Measurements from ENCODE around the gene CIZ1.
"Not testable (repeated sequence)": the region's sequence is repeated elsewhere in the genome, so short reads cannot be mapped to it uniquely, and the experiment has no call there.

The CIZ1 gene

DNA sequence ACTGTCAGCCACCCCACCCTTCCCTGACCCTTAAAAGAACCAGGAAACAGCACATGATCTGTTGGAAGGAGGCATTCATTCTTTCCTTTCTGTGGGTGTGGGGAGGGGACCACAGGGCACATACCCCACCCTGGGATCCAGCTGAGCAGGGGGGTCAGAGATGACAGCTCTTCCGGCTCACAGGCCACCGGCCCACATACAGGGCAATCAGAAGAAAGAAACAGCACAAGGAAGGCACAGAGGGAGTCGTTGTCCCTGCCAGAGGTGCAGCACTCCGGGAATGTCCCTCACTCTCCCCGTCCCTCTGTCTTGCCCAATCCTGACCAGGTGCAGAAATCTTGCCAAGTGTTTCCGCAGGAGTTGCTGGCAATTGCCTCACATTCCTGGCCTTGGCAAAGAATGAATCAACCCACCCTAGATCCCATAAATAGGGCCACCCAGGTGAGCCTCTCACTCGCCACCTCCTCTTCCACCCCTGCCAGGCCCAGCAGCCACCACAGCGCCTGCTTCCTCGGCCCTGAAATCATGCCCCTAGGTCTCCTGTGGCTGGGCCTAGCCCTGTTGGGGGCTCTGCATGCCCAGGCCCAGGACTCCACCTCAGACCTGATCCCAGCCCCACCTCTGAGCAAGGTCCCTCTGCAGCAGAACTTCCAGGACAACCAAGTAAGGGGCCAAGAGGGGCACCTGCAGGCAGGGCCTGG is 42.2 kb downstream of the CIZ1 start, which contains the start of gene LCN2:
LCN2 (plus strand) TSS at position 453 of the 701 bp plus-strand sequence; CDS start at position 526, 73 bp downstream.
- in situ Hi-C loops (cut with MboI; ENCODE audit: low sequenced_read_pairs), result no loop called here

DNA sequence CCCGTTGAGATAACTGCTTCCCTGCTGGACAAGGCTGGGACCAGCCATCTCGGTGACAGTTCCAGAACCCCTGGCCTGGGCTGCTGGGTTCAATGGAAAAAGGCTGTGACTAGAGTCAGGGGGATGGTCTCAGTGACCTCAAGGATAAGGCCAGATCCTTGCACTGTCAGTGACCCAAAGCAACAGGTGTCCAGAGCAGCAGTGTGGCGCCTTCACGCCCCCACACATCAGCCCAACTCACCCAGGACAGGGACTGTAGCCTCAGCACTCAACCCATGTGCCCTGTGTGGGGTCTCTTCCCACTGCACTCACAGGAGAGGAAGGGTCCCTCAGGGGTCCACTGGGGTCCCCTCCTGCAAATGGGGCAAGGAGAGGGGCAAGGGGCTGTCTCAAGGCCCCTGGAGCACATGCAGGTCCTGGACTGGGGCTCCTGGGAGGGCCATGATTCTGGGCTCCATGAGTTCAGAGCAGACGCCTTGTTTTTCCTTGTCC is 42.8 kb downstream of the CIZ1 start:
- in situ Hi-C loops (cut with MboI; ENCODE audit: low sequenced_read_pairs), result no loop called here

DNA sequence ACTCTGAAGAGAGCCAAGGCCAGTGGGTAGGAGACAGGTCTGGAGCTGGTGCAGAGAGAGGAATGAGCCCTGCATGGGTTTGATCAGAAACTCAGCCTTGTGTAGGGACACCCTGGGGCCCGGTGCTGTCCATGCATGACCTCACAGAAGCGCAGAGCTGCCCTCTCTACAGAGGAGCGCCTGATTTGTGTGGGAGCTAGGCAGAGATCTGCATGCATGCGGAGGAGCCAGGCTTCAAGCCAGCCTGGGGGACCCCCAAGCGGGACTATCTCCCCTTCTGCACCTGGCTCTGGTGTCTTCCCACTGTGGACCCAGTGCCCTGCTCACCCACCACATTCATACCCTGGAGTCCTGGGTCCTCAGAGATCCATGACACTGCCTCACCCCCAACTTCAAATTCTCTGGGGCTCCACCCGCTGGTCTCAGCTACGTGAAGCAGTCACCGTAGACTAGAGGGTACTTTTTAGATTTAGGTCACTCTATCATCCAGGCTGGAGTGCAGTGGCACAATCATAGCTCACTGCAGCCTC is 44.7 kb downstream of the CIZ1 start:
- in situ Hi-C loops (cut with MboI; ENCODE audit: low sequenced_read_pairs), result no loop called here

DNA sequence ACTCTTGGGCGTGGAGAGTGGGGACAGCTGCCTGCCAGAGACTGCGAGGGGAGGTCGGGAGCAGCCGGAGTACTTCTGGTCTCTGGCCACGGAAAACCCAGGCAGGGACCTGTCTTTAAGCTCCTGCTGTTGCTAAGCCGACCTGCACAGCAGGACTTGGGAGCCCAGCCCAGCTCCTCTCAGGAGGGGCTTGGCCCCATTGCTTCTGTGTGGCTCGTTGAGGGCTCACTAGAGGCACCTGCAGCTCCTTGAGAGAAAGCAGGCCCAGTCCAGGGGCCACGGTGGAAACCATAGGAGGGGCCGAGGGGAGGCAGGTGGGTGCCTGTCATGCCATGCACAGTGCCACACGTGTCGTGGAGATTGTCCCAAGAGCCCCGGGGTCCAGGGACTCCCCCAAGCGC is 45.4 kb downstream of the CIZ1 start:
- in situ Hi-C loops (cut with MboI; ENCODE audit: low sequenced_read_pairs), result no loop called here

DNA sequence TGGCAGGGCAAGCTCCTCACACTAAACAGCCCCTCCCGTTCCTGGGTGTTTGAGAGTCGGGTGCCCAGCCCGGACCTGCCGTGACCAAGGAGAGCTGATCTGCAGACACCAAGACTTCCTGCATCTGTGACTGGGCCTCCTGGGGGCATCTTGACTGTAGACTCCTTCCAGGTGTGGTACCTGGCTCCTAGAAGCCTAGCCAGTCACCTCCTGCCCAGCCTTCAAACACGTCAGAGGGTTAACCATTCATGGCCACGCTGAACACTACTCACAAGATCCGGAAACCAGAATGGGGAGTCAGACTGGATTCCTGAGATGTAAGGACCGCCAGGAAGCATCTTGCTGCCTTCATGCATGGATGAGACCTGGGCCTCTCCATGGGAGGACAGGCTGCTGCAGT is 45.8 kb downstream of the CIZ1 start:
- in situ Hi-C loops (cut with MboI; ENCODE audit: low sequenced_read_pairs), result no loop called here

DNA sequence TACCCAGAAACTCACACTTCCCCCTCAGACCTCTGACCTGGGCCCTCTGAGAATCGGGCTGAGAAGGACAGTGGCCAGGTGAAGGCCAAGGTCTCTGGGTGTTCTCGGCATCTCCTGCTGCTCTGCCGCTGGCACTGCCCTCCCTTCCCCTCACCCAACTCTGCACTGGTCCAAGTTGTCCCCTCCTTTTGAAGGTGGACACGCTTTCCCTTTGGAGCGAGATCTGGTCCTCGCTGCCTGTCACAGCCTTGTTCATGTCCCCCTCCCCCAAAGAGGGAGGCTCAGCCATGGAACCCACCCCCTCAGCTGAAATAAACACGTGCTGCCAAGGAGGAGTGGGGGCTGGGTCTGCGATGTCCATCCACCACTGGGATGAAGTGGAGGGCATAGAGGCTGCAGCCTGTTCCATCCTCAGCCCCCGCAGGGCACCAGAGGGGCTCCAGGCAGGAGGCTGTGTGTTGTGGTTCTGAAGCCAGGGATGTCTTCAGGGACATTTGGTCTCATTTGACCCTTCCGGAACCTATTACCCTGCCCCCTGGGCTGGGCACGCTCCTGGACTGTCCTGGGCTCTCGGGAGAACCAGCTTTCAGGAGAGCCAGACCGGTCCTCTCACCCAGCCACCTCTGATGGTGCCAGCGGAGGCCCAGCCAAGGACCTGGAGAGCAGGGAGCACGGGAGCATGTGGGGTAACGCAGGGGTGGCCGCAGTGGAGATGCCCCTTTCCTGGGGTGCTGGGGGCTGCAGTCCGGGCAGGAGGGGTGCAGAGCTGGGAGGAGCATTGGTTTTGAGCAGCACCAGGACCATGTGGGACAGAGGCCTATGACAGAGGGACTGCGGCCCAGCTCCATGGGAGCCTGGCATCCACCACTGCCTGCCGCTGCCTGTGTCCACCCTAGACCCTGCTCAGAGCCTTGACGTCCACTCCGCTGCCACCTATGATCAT is 46.9 kb downstream of the CIZ1 start:
- in situ Hi-C loops (cut with MboI; ENCODE audit: low sequenced_read_pairs), result no loop called here

DNA sequence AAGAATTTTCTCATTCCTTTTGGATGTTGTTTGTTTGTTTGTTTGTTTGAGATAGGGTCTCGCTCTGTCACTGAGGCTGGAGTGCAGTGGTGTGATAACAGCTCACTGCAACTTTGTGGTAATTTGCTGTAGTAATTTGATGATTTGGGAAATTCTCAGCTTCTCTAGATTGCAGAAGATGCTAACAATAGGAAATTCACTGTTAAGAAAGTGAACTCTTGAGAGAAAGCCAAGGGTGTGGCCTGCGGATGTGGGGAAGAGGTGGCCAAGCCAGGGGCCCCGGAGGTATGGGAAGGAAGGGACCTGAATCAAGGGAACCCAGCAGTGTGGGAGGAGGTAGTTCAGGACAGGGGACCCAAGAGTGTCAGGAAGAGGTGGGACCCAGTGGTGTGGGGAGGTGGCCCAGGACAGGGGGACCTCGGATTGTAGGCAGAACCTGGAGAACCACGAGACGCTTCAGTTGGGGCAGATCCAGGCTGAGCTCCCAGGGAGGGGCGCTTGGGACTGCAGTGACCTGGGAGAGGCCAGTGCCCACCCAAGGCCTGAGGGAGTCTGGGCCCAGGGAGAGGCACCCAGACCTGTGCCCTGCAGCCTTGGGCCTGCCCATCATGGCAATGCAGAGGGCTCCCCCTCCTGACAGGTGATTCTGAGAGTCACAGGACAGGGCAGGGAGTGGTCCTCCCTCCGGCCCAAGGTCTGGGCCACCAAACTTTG is 47.7 kb downstream of the CIZ1 start:
- in situ Hi-C loops (cut with MboI; ENCODE audit: low sequenced_read_pairs), result no loop called here

DNA sequence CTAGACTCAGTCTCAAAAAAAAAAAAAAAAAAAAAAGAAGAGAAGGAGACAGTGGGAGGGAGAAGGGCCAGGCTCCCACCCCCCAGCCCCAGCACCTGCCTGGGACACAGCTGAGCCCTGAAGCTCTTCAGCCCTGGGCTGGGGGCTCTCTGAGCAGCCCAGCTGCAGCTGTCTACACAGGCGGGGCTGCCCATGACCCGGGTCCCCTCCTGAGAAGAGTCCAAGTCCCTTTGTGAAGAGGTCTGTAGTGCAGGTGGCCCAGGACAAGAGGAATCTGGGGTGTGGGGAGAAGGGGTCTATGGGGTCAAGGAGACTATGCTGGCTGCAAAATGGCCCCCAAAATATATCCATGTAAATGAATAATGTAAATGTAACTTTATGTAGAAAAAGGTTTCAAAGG is 48.8 kb downstream of the CIZ1 start:
- in situ Hi-C loops (cut with MboI; ENCODE audit: low sequenced_read_pairs), result no loop called here

DNA sequence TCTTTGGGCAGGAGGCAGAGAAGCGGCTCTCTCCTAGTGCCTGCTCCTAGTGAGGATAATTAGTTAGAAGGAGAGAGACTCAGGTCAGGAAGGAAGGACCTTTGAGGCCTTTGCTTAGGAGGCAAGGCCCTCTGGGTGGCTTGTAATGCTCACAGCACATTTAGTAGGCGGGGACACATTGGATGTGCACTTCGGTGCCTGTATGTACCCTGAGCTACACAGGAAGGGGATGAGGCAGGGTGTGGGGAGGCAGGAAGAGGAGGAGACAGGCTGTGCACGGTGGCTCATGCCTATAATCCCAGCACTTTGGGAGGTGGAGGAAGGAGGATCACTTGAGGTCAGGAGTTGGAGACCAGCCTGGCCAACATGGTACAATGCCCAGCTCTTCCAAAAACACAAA is 49.3 kb downstream of the CIZ1 start:
- in situ Hi-C loops (cut with MboI; ENCODE audit: low sequenced_read_pairs), result no loop called here

DNA sequence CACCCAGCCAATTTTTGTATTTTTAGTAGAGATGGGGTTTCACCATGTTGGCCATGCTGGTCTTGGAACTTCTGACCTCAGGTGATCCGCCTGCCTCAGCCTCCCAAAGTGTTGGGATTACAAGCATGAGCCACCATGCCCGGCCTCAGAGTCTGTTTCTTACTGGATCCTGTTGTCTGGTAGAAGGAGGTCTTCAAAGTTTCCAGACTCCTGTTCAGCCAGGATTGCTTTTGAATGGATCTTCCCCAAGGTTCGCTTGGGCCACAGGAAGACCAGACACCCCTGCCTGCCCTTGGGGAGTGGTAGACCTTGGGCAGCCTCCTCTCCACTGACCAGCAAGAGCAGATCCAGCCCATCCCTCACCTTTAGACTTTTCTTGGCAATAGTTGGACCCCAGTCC is 49.8 kb downstream of the CIZ1 start:
- in situ Hi-C loops (cut with MboI; ENCODE audit: low sequenced_read_pairs), result no loop called here

DNA sequence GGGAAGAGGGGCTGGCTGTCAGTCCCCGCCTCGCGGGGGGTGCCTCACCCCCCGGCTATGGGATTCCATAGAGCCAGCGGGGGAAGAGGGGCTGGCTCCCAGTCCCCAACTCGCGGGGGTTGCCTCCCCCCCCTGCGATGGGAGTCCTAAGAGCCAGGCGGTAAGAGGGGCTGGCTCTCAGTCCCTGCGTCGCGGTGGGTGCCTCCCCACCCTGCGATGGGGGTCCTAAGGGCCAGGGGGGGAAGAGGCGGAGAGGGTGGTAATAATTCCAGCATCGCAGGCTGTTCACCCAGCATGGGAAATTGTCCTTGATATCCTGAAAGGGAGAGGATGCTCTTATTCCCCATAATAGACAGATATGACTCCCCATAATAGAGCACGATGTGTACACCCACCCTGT is 51.8 kb downstream of the CIZ1 start:
- in situ Hi-C loops (cut with MboI; ENCODE audit: low sequenced_read_pairs), result no loop called here

DNA sequence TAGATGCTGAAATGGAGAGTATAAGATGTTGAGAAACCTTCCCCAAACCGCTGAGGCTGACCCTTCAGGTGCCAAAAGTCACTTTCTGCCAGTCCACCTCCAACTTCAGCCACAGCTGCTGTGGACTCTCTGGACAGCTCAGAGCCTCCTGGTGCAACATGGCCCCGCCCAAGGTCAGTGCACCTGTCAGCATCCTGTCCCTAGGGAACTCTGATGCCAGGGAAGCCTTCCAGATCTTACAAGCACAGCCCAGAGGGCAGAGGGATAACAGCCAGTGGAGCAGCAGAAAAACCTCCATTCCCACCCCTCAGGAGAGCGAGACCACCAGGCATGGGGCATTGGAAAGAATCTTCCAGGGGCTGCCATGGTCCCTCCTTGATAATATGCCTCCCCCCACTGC is 53.4 kb downstream of the CIZ1 start:
- in situ Hi-C loops (cut with MboI; ENCODE audit: low sequenced_read_pairs), result no loop called here

DNA sequence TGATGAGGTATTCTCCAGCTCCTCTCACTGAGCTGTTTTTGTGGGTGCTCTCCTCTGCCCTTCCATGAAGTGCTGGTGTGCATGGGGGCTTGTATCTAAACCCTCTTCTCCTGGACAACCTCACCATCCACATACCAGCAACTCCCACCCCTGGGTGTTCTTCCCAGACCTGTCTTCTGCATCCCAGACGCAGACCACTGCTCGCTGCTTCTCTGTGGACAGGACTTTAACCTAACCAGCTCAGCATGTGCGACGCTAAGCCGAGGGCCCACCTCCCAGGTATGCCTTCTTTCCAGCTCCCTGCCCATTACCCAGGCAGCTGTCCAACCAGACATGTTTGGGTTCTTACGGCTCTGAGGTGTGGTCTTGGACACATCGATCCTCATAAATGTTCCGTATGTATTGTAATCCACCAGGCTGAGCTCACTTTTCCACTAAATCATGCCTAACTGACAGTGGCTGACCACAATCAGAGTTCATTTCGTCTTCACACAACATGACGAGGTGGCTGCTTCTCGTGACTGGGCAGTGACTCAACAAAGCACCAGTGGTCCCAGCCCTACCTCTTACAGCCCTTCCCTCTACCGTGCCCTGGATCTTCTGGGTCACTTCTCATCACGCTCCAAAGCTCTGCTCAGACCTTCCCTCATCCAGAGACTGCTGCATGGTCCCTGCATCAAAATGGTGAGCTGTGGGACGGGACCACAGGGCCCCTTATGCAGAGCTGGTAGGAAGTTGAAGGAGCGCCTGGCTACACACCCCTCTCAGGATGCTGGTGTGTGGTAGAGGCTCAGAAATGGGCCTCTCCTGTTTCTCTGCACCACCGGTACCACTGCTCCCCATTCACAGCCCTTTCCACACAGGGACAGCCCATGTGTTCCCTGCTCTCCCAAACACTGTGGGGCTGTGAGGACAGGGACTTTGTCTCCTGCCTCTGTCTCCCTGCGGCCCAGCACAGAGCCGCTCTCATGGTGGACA is 54.3 kb downstream of the CIZ1 start:
- in situ Hi-C loops (cut with MboI; ENCODE audit: low sequenced_read_pairs), result no loop called here

DNA sequence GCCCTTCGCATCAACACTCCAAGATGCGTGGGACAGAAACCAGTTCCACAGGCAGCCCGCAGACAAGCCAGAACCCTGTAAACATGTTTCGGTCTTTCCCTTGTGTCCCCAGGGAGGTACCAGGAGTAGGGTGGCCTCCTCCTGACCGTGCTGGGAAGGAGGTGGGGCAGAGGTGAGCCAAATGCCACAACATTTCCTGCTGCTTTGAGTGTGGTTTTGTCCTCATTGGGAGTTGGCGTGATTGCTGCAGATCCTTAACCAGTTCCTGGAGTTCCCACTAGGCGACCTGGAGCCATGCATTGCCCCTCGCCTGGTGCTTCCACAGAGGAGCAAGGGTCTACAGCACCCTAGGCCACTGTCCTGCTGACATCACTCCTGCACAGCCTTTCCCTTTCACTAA is 55.8 kb downstream of the CIZ1 start:
- in situ Hi-C loops (cut with MboI; ENCODE audit: low sequenced_read_pairs), result not testable (repeated sequence)

DNA sequence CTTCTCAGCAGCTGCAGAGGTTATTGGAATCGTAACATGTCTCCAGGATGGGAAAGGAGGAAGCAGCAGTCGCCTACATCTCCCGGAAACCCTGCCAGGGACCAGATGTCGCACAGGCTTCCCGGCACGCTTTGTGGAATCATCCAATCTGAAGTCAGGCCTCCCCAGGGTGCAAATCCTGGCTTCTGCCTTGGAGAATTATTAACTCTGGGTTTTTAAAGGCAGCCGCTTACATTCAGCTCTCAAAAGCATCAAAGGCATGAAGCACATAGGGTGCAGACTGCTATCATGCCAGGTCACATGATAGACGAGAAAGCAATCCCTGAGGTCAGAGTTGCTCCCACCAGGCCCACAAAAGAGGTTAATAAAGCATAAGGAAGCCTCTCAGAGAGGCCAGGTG is 59.2 kb downstream of the CIZ1 start:
- in situ Hi-C loops (cut with MboI; ENCODE audit: low sequenced_read_pairs), result not testable (repeated sequence)

DNA sequence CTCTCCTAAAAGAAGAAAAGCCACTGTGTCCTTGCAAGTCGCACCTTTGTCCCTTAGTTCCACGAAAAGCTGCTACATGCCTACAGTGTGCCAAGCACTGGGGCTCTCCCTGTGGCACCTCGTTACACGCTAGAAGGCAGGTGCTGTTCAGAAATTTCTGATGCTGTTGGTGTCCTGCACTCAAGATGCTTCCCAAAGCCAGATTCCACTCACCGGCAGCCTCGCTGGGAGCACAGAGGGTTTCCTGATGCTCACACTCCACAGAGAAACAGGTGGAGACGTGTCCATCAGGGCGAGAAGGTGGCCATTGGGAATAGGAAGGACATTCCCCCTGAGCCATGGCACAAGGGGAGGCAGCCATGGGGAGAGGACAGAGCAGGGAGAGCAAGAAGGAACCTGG is 60.0 kb downstream of the CIZ1 start:
- in situ Hi-C loops (cut with MboI; ENCODE audit: low sequenced_read_pairs), result not testable (repeated sequence)

DNA sequence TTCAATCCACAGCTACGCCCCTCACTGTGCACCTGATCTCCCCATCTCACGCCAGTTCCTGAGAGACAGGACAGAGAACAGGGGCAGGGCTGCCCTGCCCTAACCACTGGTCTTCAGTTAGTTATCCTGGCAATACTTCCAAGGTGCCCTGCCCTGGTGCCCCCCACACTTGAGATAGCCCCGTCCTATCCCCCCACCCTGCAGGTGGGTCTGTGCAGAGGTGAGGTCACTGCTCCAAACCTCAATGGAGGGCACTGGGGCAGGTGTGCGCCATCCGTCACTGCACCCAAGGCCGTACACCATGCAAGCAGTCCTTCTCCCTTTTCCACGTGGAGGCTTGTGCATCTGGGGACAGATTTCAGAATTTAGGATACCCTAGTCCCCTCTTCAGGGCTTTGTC is 60.7 kb downstream of the CIZ1 start:
- in situ Hi-C loops (cut with MboI; ENCODE audit: low sequenced_read_pairs), result not testable (repeated sequence)

DNA sequence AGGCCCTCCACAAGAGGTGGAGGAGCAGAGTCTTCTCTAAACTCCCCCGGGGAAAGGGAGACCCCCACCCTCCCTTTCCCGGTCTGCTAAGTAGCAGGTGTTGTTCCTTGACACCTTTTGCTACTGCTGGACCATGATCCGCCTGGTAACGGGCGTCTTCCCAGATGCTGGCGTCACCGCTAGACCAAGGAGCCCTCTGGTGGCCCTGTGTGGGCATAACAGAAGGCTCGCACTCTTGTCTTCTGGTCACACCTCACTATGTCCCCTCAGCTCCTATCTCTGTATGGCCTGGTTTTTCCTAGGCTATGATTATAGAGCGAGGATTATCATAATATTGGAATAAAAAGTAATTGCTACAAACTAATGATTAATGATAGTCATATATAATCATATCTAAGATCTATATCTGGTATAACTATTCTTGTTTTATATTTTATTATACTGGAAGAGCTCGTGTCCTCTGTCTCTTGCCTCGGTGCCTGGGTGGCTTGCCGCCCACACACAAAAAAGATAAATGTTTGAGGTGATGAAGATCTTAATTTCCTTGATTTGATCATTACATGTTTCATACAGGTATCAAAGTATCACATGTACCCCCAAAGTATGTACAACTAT is 61.3 kb downstream of the CIZ1 start:
- in situ Hi-C loops (cut with MboI; ENCODE audit: low sequenced_read_pairs), result not testable (repeated sequence)

DNA sequence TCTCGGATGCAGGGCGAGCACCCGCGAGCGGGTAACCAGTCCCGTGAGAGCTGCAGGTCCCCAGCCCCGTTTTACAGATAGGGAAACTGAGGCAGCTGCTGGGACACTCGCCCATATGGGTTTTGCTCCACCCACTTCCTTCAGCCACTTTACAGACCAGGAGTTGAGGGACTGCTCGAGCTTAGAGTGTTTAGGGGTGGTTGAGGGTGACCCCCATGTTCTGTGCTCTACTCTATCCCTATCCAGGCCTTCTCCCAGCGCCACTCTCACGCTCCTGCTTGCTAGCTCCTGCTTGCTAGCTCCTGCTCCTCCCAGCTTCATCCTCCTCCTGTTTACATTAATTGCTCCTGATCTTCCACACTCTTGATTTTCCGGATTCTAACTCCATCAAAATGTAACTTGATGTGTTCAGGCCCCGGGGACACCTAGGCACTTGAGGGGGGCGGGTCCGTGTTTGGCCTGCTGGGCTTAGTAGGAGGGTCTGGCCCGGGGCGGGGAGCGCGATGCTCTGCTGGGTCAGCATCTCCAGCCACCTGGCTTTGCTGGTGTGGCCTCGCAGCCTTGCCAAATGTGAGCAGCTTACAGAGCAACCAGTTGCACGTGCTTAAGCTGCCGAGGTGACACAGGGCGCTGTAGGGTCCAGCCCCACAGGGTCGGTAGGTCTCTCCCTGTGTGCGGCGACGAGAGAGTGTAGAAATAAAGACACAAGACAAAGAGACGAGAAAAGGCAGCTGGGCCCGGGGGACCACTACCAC is 62.4 kb downstream of the CIZ1 start:
- in situ Hi-C loops (cut with MboI; ENCODE audit: low sequenced_read_pairs), result no loop called here

Data from HL-60/S4 treated with phorbol 12-myristate 13-acetate at 8.2 ng/mL for 4 days and 3 days (cell line).